H9 (cell line): Measurements from ENCODE around the gene LNX2. TPM values are rescaled to one million over a fixed set of nuclear protein-coding genes. Genes with fewer than 3 reads are reported as not detected.
A peak's percentile ranks its signal among the peaks of the same experiment; 100 is the strongest.

ENCODE experiments used
- DNase-seq: peaks from one replicate; pipeline ENCODE4 v3.0.0-alpha.2; 2017
- H2AFZ ChIP-seq: one replicate; pipeline ENCODE4 v1.6.1; 2013; ENCODE audit warnings: mild to moderate bottlenecking, low read length, control low read depth, moderate library complexity
- H2AK5ac ChIP-seq: 2 replicates; pipeline ENCODE4 v1.6.1; 2013; ENCODE audit warnings: low read length, control low read depth, mixed read lengths; ENCODE audit not compliant: insufficient read length
- H2BK120ac ChIP-seq: one replicate; pipeline ENCODE4 v1.6.1; 2013; ENCODE audit warnings: low read depth, mild to moderate bottlenecking, low read length, control low read depth, inconsistent platforms; ENCODE audit not compliant: poor library complexity, severe bottlenecking
- H2BK12ac ChIP-seq: 2 replicates; pipeline ENCODE4 v1.6.1; 2013; ENCODE audit warnings: low read length, control low read depth, mixed read lengths, low read depth; ENCODE audit not compliant: insufficient read length
- H2BK15ac ChIP-seq: 2 replicates; pipeline ENCODE4 v1.6.1; 2013; ENCODE audit warnings: low read depth, low read length, control low read depth
- H2BK20ac ChIP-seq: one replicate; pipeline ENCODE4 v1.6.1; 2013; ENCODE audit warnings: low read depth, mild to moderate bottlenecking, low read length, control low read depth, inconsistent platforms; ENCODE audit not compliant: poor library complexity, severe bottlenecking
- H2BK5ac ChIP-seq: 2 replicates; pipeline ENCODE4 v1.6.1; 2013; ENCODE audit warnings: low read length, control low read depth, mixed read lengths; ENCODE audit not compliant: insufficient read length
- H3K14ac ChIP-seq: 2 replicates; pipeline ENCODE4 v1.6.1; 2013; ENCODE audit warnings: low read length, control low read depth; ENCODE audit not compliant: insufficient read depth
- H3K18ac ChIP-seq: 2 replicates; pipeline ENCODE4 v1.6.1; 2013; ENCODE audit warnings: low read depth, mild to moderate bottlenecking, mixed read lengths, low read length, control low read depth; ENCODE audit not compliant: insufficient read length
- H3K23ac ChIP-seq: 2 replicates; pipeline ENCODE4 v1.6.1; 2013; ENCODE audit warnings: low read length, control low read depth, mixed read lengths, low read depth; ENCODE audit not compliant: insufficient read length
- H3K23me2 ChIP-seq: 2 replicates; pipeline ENCODE4 v1.6.1; 2013; ENCODE audit warnings: low read depth, mild to moderate bottlenecking, mixed read lengths, low read length, control low read depth; ENCODE audit not compliant: insufficient read length, poor library complexity, severe bottlenecking
- H3K27ac ChIP-seq: 2 replicates; pipeline ENCODE4 v1.5.1; 2013; ENCODE audit warnings: low read length, control low read depth, mixed read lengths, low read depth; ENCODE audit not compliant: insufficient read length
- H3K27me3 ChIP-seq: 2 replicates; pipeline ENCODE4 v1.6.1; 2013; ENCODE audit warnings: low read length, control low read depth, inconsistent platforms; ENCODE audit not compliant: insufficient read depth
- H3K4ac ChIP-seq: 2 replicates; pipeline ENCODE4 v1.6.1; 2013; ENCODE audit warnings: low read depth, mild to moderate bottlenecking, control low read depth, inconsistent platforms, low read length, moderate library complexity
- H3K4me1 ChIP-seq: 2 replicates; pipeline ENCODE4 v1.6.1; 2013; ENCODE audit warnings: low read length, control low read depth, inconsistent platforms; ENCODE audit not compliant: insufficient read depth
- H3K4me2 ChIP-seq: 2 replicates; pipeline ENCODE4 v1.6.1; 2013; ENCODE audit warnings: low read length, control low read depth, mixed read lengths; ENCODE audit not compliant: insufficient read length, insufficient read depth
- H3K56ac ChIP-seq: 2 replicates; pipeline ENCODE4 v1.6.1; 2013; ENCODE audit warnings: low read depth, mild to moderate bottlenecking, mixed read lengths, low read length, control low read depth; ENCODE audit not compliant: insufficient read length
- H3K79me1 ChIP-seq: 2 replicates; pipeline ENCODE4 v1.6.1; 2013; ENCODE audit warnings: low read depth, mild to moderate bottlenecking, moderate library complexity, low read length, control low read depth, inconsistent platforms; ENCODE audit not compliant: insufficient read depth, poor library complexity, severe bottlenecking
- H3K79me2 ChIP-seq: 2 replicates; pipeline ENCODE4 v1.6.1; 2013; ENCODE audit warnings: low read length, control low read depth, inconsistent platforms; ENCODE audit not compliant: insufficient read depth
- H3K9ac ChIP-seq: 2 replicates; pipeline ENCODE4 v1.6.1; 2013; ENCODE audit warnings: low read length, control low read depth, mixed read lengths; ENCODE audit not compliant: insufficient read length; ENCODE audit errors: extremely low read depth
- H3K9me3 ChIP-seq: one replicate; pipeline ENCODE4 v1.6.1; 2013; ENCODE audit warnings: low read depth, low read length, inconsistent platforms; ENCODE audit not compliant: control insufficient read depth
- H3T11ph ChIP-seq: one replicate; pipeline ENCODE4 v1.6.1; 2013; ENCODE audit warnings: mild to moderate bottlenecking, low read length, control low read depth, inconsistent platforms
- H4K20me1 ChIP-seq: one replicate; pipeline ENCODE4 v1.6.1; 2013; ENCODE audit not compliant: control insufficient read depth, insufficient read length, insufficient read depth
- H4K5ac ChIP-seq: 2 replicates; pipeline ENCODE4 v1.6.1; 2013; ENCODE audit warnings: low read depth, mild to moderate bottlenecking, mixed read lengths, low read length, control low read depth; ENCODE audit not compliant: insufficient read length
- H4K8ac ChIP-seq: replicated peaks from 2 replicates; pipeline ENCODE4 v1.6.1; 2013; ENCODE audit warnings: low read length, control low read depth, mixed read lengths, low read depth; ENCODE audit not compliant: insufficient read length
- H4K91ac ChIP-seq: 2 replicates; pipeline ENCODE4 v1.6.1; 2013; ENCODE audit warnings: low read depth, mild to moderate bottlenecking, moderate library complexity, mixed read lengths, low read length, control low read depth; ENCODE audit not compliant: insufficient read length
- H3K27ac Mint-ChIP-seq, 3 experiments: 2 replicates in 2 of 3; 3 replicates in 1 of 3; pipeline ENCODE4 v1.8.0; 2020 to 2021; ENCODE audit warnings: mixed read lengths in 3 of 3, mild to moderate bottlenecking in 1 of 3, moderate library complexity in 1 of 3
- H3K27me3 Mint-ChIP-seq: 2 replicates; pipeline ENCODE4 v1.8.0; 2021; ENCODE audit warnings: low read depth, mild to moderate bottlenecking, moderate library complexity, mixed read lengths
- H3K36me3 Mint-ChIP-seq, 3 experiments: 2 replicates in 2 of 3; 3 replicates in 1 of 3; pipeline ENCODE4 v1.8.0; 2020 to 2021; ENCODE audit warnings: low read depth in 3 of 3, mixed read lengths in 3 of 3; ENCODE audit not compliant: insufficient read depth in 1 of 3
- H3K4me1 Mint-ChIP-seq, 2 experiments: 2 replicates each; pipeline ENCODE4 v1.8.0; 2020; ENCODE audit warnings: mixed read lengths in 2 of 2
- H3K4me3 Mint-ChIP-seq, 2 experiments: 2 replicates in 1 of 2; 3 replicates in 1 of 2; pipeline ENCODE4 v1.8.0; 2020 to 2021; ENCODE audit warnings: mild to moderate bottlenecking in 2 of 2, mixed read lengths in 2 of 2, moderate library complexity in 1 of 2
- H3K9me3 Mint-ChIP-seq, 2 experiments: 2 replicates in 1 of 2; 3 replicates in 1 of 2; pipeline ENCODE4 v1.8.0; 2020; ENCODE audit warnings: mild to moderate bottlenecking in 2 of 2, mixed read lengths in 2 of 2, moderate library complexity in 1 of 2
- WGBS: extraction: QIAGEN DNeasy Blood & Tissue Kit; methylation state at CpG from one replicate; pipeline ENCODE4 v1.1.7; 2013; ENCODE audit warnings: missing lambda C conversion rate, low lambda C conversion rate, mixed read lengths; ENCODE audit not compliant: insufficient read length; ENCODE audit errors: extremely low coverage; 5-methylcytosine and 5-hydroxymethylcytosine counted together
- total RNA-seq: library from RNA; stranded (reverse); gene quantifications from 2 replicates; pipeline ENCODE4 v1.2.1, GENCODE V29; 2021
- TF ChIP-seq, protein P1 (sequence below): fragments of 200-600 bp; sonication (generic); conservative IDR thresholded peaks from 3 replicates; pipeline ENCODE4 v1.8.0; 2021; ENCODE audit warnings: antibody characterized with exemption, mild to moderate bottlenecking

LNX2 gene
- total RNA-seq, 1 experiment from 2014 or later: 12.4 TPM

DNA sequence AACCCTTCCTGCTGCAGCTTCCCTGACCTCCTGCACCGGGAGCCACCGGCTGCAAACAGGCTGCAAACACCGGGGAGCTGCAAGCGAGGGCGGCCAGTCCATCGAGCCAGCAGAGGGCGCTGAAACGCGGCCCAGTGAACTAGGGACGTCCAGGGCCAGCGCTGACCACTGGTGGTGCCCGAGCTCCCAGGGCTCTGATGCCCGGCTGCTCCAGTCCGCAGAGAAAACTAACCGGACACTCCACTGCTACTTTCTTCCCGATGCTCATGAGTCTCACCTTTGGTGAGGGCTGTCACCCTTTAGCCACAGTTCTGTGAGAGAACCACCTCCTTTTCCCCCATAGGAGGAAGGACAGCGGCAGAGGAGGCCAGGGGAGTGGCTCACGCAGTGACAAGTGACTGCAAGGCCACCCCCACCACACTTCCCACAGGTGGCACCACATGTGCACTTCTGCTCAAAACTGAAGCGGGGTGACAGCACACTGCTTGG, 87.1 kb downstream of the LNX2 start:
- H2BK12ac ChIP-seq: no peak overlapping the region
- no peaks in the 10 kb centered on the region for H3K4me1 ChIP-seq
- H2BK20ac ChIP-seq: no peak overlapping the region
- no peak overlapping the region for H3K14ac ChIP-seq
- H3K9me3 ChIP-seq: no peaks in the 10 kb centered on the region
- H3K79me1 ChIP-seq: no peaks in the 10 kb centered on the region
- H3K27ac ChIP-seq: no peak overlapping the region
- TF ChIP-seq, protein P1, sequence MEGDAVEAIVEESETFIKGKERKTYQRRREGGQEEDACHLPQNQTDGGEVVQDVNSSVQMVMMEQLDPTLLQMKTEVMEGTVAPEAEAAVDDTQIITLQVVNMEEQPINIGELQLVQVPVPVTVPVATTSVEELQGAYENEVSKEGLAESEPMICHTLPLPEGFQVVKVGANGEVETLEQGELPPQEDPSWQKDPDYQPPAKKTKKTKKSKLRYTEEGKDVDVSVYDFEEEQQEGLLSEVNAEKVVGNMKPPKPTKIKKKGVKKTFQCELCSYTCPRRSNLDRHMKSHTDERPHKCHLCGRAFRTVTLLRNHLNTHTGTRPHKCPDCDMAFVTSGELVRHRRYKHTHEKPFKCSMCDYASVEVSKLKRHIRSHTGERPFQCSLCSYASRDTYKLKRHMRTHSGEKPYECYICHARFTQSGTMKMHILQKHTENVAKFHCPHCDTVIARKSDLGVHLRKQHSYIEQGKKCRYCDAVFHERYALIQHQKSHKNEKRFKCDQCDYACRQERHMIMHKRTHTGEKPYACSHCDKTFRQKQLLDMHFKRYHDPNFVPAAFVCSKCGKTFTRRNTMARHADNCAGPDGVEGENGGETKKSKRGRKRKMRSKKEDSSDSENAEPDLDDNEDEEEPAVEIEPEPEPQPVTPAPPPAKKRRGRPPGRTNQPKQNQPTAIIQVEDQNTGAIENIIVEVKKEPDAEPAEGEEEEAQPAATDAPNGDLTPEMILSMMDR: peak; percentile 97
- no peak overlapping the region for H3K18ac ChIP-seq
- no peak overlapping the region for H3K4ac ChIP-seq
- H2BK15ac ChIP-seq: no peak overlapping the region
- peak; percentile 84 for DNase-seq
- Mint-ChIP-seq H3K36me3 (no peaks in the 10 kb centered on the region), H3K4me3 (0 out of 5 replicates have a peak overlapping the region, but pooled peaks of 1 of the 2 experiments have one; percentile 19), H3K27me3 (peaks cover 1% of the 10 kb centered on the region), H3K27ac (no peak overlapping the region), H3K4me1 (peaks cover 7% of the 10 kb centered on the region in 2 experiments), H3K9me3 (peaks cover 0 to 5% of the 10 kb centered on the region in 2 experiments; a peak in 2 of 5 replicates)
- H3K9ac ChIP-seq: no peak overlapping the region
- H4K20me1 ChIP-seq: no peaks in the 10 kb centered on the region
- no peak overlapping the region for H2BK5ac ChIP-seq
- no peak overlapping the region for H4K5ac ChIP-seq
- H3K23me2 ChIP-seq: no peaks in the 10 kb centered on the region
- H2AK5ac ChIP-seq: no peak overlapping the region
- no peak overlapping the region for H3K23ac ChIP-seq
- no CpG with 5 or more reads among the region's 19 CpGs for WGBS
- H3K79me2 ChIP-seq: no peaks in the 10 kb centered on the region
- no peak overlapping the region for H4K91ac ChIP-seq
- no peak overlapping the region for H2AFZ ChIP-seq
- peak overlapping the region; percentile 12 for H3K4me2 ChIP-seq
- H3T11ph ChIP-seq: no peak overlapping the region
- H3K56ac ChIP-seq: no peak overlapping the region
- no peak overlapping the region for H4K8ac ChIP-seq
- H2BK120ac ChIP-seq: no peak overlapping the region
- H3K27me3 ChIP-seq: no peaks in the 10 kb centered on the region
